A549 (cell line): Measurements from ENCODE around the gene CAMK1. TPM values are rescaled to one million over a fixed set of nuclear protein-coding genes. Genes with fewer than 3 reads are reported as not detected.
A peak's percentile ranks its signal among the peaks of the same experiment; 100 is the strongest.

Source experiments
- ATAC-seq, 2 experiments: fragments of 200-7000 bp in 1 of 2; fragments of >200 bp in 1 of 2; cut with Nextera tagmentation in 1 of 2; cut with Tn5 transposase in 1 of 2; 3 replicates each; pipeline versions ENCODE4 v1.8.0 to v1.9.1; 2018 to 2020; ENCODE audit warnings: mild to moderate bottlenecking in 1 of 2, moderate library complexity in 1 of 2
- CTCF ChIA-PET: fragments of 300-600 bp; sonication (Branson Sonifier 250); formaldehyde crosslinking; extraction: SDS; loops from one replicate; lab custom pipeline; 2021; ENCODE audit warnings: antibody characterized with exemption, inconsistent platforms; lab: Yijun Ruan, JAX
- POLR2A ChIA-PET: fragments of 350-600 bp; formaldehyde crosslinking; extraction: SDS; loops from one replicate; lab custom pipeline; 2021; ENCODE audit warnings: antibody characterized with exemption, inconsistent platforms; lab: Yijun Ruan, JAX
- DNase-seq, 2 experiments: peaks; one replicate each; pipeline versions ENCODE4 v3.0.0 to v3.0.0-alpha.2; 2011 to 2016; ENCODE audit warnings: low read depth in 1 of 2, low spot score in 1 of 2
- FAIRE-seq: peaks from 2 replicates; lab custom pipeline; 2011; peaks lifted over from hg19 to GRCh38; lab: Jason Lieb, UNC
- H3K27ac ChIP-seq, 2 experiments: fragments of >200 bp; sonication (Bioruptor Twin); formaldehyde crosslinking; 3 replicates each; pipeline ENCODE4 v1.5.1; 2016 to 2017
- H3K4me1 ChIP-seq: fragments of >200 bp; sonication (Bioruptor Twin); formaldehyde crosslinking; 3 replicates; pipeline ENCODE4 v1.6.1; 2016
- H3K4me2 ChIP-seq: fragments of >200 bp; sonication (Bioruptor Twin); formaldehyde crosslinking; 3 replicates; pipeline ENCODE4 v1.6.1; 2016
- H3K4me3 ChIP-seq: fragments of >200 bp; sonication (Bioruptor Twin); formaldehyde crosslinking; 3 replicates; pipeline ENCODE4 v1.5.1; 2016
- H3K9me3 ChIP-seq: fragments of >200 bp; sonication (Bioruptor Twin); formaldehyde crosslinking; 3 replicates; pipeline ENCODE4 v1.6.1; 2016
- BHLHE40 ChIP-seq: IDR thresholded peaks from 2 replicates; pipeline ENCODE4 v1.6.1; 2012; ENCODE audit warnings: low read depth, low read length, inconsistent platforms
- CHD2 ChIP-seq: fragments of 150-350 bp; IDR thresholded peaks from 2 replicates; pipeline ENCODE4 v1.6.1; 2014; ENCODE audit warnings: low read length; ENCODE audit not compliant: partially characterized antibody
- CHD4 ChIP-seq: fragments of 200-600 bp; sonication (generic); IDR thresholded peaks from 2 replicates; pipeline ENCODE4 v1.6.1; 2016; ENCODE audit warnings: antibody characterized with exemption, mild to moderate bottlenecking, borderline replicate concordance
- EHMT2 ChIP-seq: fragments of 200-600 bp; sonication (generic); IDR thresholded peaks from 2 replicates; pipeline ENCODE4 v1.6.1; 2016; ENCODE audit warnings: antibody characterized with exemption, low read depth, mild to moderate bottlenecking, moderate library complexity
- EP300 ChIP-seq, 2 experiments: fragments of >200 bp; sonication (Bioruptor Twin); formaldehyde crosslinking; IDR thresholded peaks; 2 replicates in 1 of 2; 3 replicates in 1 of 2; pipeline ENCODE4 v1.6.1; 2016 to 2017
- FOSB ChIP-seq: fragments of 250-450 bp; sonication (Bioruptor Pico); IDR thresholded peaks from 2 replicates; pipeline ENCODE4 v1.5.0; 2020; ENCODE audit warnings: mild to moderate bottlenecking, moderate library complexity
- FOSL2 ChIP-seq, 2 experiments: fragments of 450-650 bp in 1 of 2; fragments of >200 bp in 1 of 2; sonication (Bioruptor Twin) in 1 of 2; formaldehyde crosslinking; IDR thresholded peaks; 2 replicates each; pipeline versions ENCODE4 v1.5.0 to v1.6.1; 2016 to 2020; ENCODE audit warnings: mild to moderate bottlenecking in 1 of 2, moderate library complexity in 1 of 2
- FOXS1 ChIP-seq: fragments of 250-450 bp; sonication (Bioruptor Pico); IDR thresholded peaks from 2 replicates; pipeline ENCODE4 v1.5.0; 2020; ENCODE audit warnings: mild to moderate bottlenecking, moderate library complexity
- GATA3 ChIP-seq: IDR thresholded peaks from 2 replicates; pipeline ENCODE4 v1.6.1; 2012; ENCODE audit warnings: borderline replicate concordance
- HDAC2 ChIP-seq: fragments of 200-600 bp; sonication (generic); IDR thresholded peaks from 2 replicates; pipeline ENCODE4 v1.6.1; 2016
- HEYL ChIP-seq: fragments of 250-450 bp; sonication (Bioruptor Pico); IDR thresholded peaks from 2 replicates; pipeline ENCODE4 v1.8.0; 2021; ENCODE audit warnings: mild to moderate bottlenecking, moderate library complexity
- HOXA7 ChIP-seq: fragments of 250-450 bp; sonication (Bioruptor Pico); IDR thresholded peaks from 2 replicates; pipeline ENCODE4 v1.5.0; 2020; ENCODE audit warnings: mild to moderate bottlenecking, moderate library complexity
- HOXB13 ChIP-seq: fragments of 250-450 bp; sonication (Bioruptor Pico); IDR thresholded peaks from 2 replicates; pipeline ENCODE4 v1.5.0; 2020; ENCODE audit warnings: low read depth, mild to moderate bottlenecking, moderate library complexity
- HOXB5 ChIP-seq: fragments of 250-450 bp; sonication (Bioruptor Pico); IDR thresholded peaks from 2 replicates; pipeline ENCODE4 v1.5.0; 2020; ENCODE audit warnings: mild to moderate bottlenecking, moderate library complexity
- JUN ChIP-seq, 2 experiments: fragments of >200 bp; sonication (Bioruptor Twin); formaldehyde crosslinking; IDR thresholded peaks; 2 replicates in 1 of 2; 3 replicates in 1 of 2; pipeline ENCODE4 v1.6.1; 2016 to 2017
- KDM1A ChIP-seq: fragments of 200-600 bp; sonication (generic); IDR thresholded peaks from 2 replicates; pipeline ENCODE4 v1.6.1; 2016; ENCODE audit warnings: low read depth, mild to moderate bottlenecking
- KDM5A ChIP-seq: fragments of 200-600 bp; sonication (generic); IDR thresholded peaks from 2 replicates; pipeline ENCODE4 v1.6.1; 2016; ENCODE audit warnings: antibody characterized with exemption, mild to moderate bottlenecking
- MAFK ChIP-seq: fragments of 450-650 bp; IDR thresholded peaks from 2 replicates; pipeline ENCODE4 v1.6.1; 2014; ENCODE audit not compliant: partially characterized antibody
- MAZ ChIP-seq: fragments of 150-350 bp; IDR thresholded peaks from 2 replicates; pipeline ENCODE4 v1.6.1; 2014; ENCODE audit warnings: antibody characterized with exemption, low read depth, low read length, borderline replicate concordance
- MYC ChIP-seq: IDR thresholded peaks from 2 replicates; pipeline ENCODE4 v1.6.1; 2012; ENCODE audit warnings: mild to moderate bottlenecking, inconsistent platforms, low read length, improper control_type of control experiment, borderline replicate concordance
- NFE2L2 ChIP-seq: fragments of 150-350 bp; conservative IDR thresholded peaks from 2 replicates; pipeline ENCODE4 v1.6.1; 2014; ENCODE audit warnings: low read length
- NPAS2 ChIP-seq: fragments of 250-450 bp; sonication (Bioruptor Pico); IDR thresholded peaks from 2 replicates; pipeline ENCODE4 v1.8.0; 2022; ENCODE audit warnings: mild to moderate bottlenecking, moderate library complexity, borderline replicate concordance
- POLR2A ChIP-seq: IDR thresholded peaks from 2 replicates; pipeline ENCODE4 v1.6.1; 2012; ENCODE audit warnings: mild to moderate bottlenecking, low read length
- POLR2AphosphoS2 ChIP-seq: conservative IDR thresholded peaks from 2 replicates; pipeline ENCODE4 v1.6.1; 2012; ENCODE audit warnings: low read length, improper control_type of control experiment, inconsistent platforms
- RAD21 ChIP-seq, 2 experiments: fragments of >200 bp in 1 of 2; sonication (Bioruptor Twin) in 1 of 2; formaldehyde crosslinking in 1 of 2; IDR thresholded peaks in 1 of 2; conservative IDR thresholded peaks in 1 of 2; 2 replicates in 1 of 2; 3 replicates in 1 of 2; pipeline ENCODE4 v1.6.1; 2012 to 2018; ENCODE audit warnings: inconsistent platforms in 1 of 2
- RFX5 ChIP-seq: fragments of 450-650 bp; IDR thresholded peaks from 2 replicates; pipeline ENCODE4 v1.7.1; 2014; ENCODE audit warnings: antibody characterized with exemption, mild to moderate bottlenecking, moderate library complexity
- SMC3 ChIP-seq: fragments of >200 bp; sonication (Bioruptor Twin); formaldehyde crosslinking; IDR thresholded peaks from 3 replicates; pipeline ENCODE4 v1.6.1; 2018; ENCODE audit warnings: inconsistent platforms
- SREBF2 ChIP-seq: fragments of 450-650 bp; IDR thresholded peaks from 2 replicates; pipeline ENCODE4 v1.6.1; 2014; ENCODE audit warnings: mild to moderate bottlenecking, moderate library complexity
- TFCP2L1 ChIP-seq: fragments of 250-450 bp; sonication (Bioruptor Pico); IDR thresholded peaks from 2 replicates; pipeline ENCODE4 v1.5.0; 2021; ENCODE audit warnings: mild to moderate bottlenecking
- ZFP36 ChIP-seq: fragments of 450-650 bp; IDR thresholded peaks from 2 replicates; pipeline ENCODE4 v1.6.1; 2014; ENCODE audit warnings: borderline replicate concordance; ENCODE audit not compliant: partially characterized antibody
- ZNF302 ChIP-seq: fragments of 250-450 bp; sonication (Bioruptor Pico); IDR thresholded peaks from 2 replicates; pipeline ENCODE4 v1.9.0; 2021; ENCODE audit warnings: inconsistent platforms, mild to moderate bottlenecking, moderate library complexity
- ZSCAN20 ChIP-seq: fragments of 250-450 bp; sonication (Bioruptor Pico); IDR thresholded peaks from 2 replicates; pipeline ENCODE4 v1.8.0; 2022; ENCODE audit warnings: mild to moderate bottlenecking, moderate library complexity
- WGBS: methylation state at CpG from one replicate; pipeline ENCODE4 v1.1.6; 2017; ENCODE audit errors: missing lambda C conversion rate; 5-methylcytosine and 5-hydroxymethylcytosine counted together
- polyA plus RNA-seq, 4 experiments: library from polyadenylated mRNA; depleted of rRNA in 3 of 4; stranded (reverse); fragments of >200 nt; fragmentation: RNase III in 1 of 4; extraction: RNeasy Plus Mini Kit Qiagen cat#74134 plus additional on column Dnase treatment in 1 of 4; gene quantifications; 2 replicates in 3 of 4; 3 replicates in 1 of 4; pipeline ENCODE4 v1.2.3, GENCODE V29; 2011 to 2017
- TF ChIP-seq, protein P1 (sequence below): IDR thresholded peaks from 2 replicates; pipeline ENCODE4 v1.6.1; 2012; ENCODE audit warnings: low read depth, borderline replicate concordance
- TF ChIP-seq, protein P2 (sequence below): fragments of >200 bp; sonication (Bioruptor Twin); formaldehyde crosslinking; IDR thresholded peaks from 2 replicates; pipeline ENCODE4 v1.6.1; 2016
- TF ChIP-seq, protein P3 (sequence below): fragments of 200-600 bp; sonication (generic); IDR thresholded peaks from 2 replicates; pipeline ENCODE4 v1.6.1; 2016; ENCODE audit warnings: antibody characterized with exemption, mild to moderate bottlenecking, moderate library complexity
- TF ChIP-seq, protein P4 (sequence below): fragments of 450-650 bp; IDR thresholded peaks from 2 replicates; pipeline ENCODE4 v1.6.1; 2014; ENCODE audit warnings: antibody characterized with exemption
- TF ChIP-seq, protein P5 (sequence below): IDR thresholded peaks from 2 replicates; pipeline ENCODE4 v1.6.1; 2012

Gene CAMK1
- polyA plus RNA-seq, 2 of the 4 experiments (the other 2 are of a cell fraction), result 13.5 to 15.6 TPM

DNA sequence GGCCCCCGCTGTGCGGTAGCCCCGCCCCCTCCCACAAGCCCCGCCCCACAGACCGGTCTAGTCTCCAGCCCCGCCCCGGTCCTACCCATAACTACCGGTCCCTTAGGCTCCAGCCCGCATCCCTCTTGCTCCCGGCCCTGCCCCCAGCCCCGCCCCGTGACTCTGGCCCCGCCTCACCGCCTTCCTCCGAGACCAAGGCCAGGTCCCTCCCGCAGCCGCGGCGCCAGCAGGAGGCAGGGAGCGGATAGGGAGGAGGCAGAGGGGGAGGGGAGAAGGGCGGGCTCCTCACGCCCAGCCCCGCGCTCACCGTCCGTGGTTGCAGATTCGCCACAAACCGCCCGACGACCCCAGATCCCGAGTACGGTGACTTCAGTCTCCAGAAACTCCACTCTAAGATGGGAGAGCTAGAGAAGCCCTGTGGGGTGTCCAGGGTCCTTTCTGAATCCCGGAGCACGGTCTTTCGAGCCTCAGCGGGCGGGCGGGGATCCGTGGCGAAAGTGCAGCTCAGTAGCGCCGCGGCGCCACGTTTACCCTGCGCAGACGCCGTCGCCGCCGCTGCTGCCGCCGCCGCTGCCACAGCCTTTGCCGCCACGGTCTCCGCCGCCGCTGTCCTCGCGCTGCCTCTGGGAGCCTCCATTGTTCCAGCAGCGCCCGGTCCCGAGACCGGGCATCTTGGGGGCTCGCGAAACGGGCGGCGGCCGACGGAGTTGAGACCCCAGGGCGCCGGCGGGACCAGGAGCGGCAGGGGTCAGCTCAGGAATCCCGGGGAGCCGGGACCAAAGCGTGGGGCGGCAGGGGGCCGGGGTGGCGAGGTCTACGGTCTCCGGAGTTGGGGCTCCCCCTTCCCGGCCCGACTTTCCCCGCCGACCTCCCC is 38.3 kb downstream of the CAMK1 start, which contains the start of gene BRPF1:
TSS of gene BRPF1 (plus strand) at position 530 of the 874 bp plus-strand sequence. CDS start 2,406 bp downstream, outside the sequence.
- H3K4me2 ChIP-seq, result peak within 1 kb of the TSS; percentile 97
- peak within 1 kb of the TSS; percentile 92 for H3K4me3 ChIP-seq
- H3K4me1 ChIP-seq, result peaks cover 16% of the 10 kb centered on the region
- CTCF ChIA-PET, result interaction anchor here (1.7 to 6.2 kb wide), 7 partner anchors 11 to 228 kb away, joined by 3 to 99 read pairs (median 17); partner anchors contain the start of gene OGG1
- WGBS, result 4% methylated on average over 15 of the region's 88 CpGs
- peak; percentile 94 to 97 for ATAC-seq
- peak within 1 kb of the TSS; percentile 93 to 97 for H3K27ac ChIP-seq
- DNase-seq, result peak; percentile 98 to 99
- POLR2A ChIA-PET, result interaction anchor here (0.8 to 3.3 kb wide), 6 partner anchors 16 to 517 kb away, joined by 3 to 17 read pairs (median 5); partner anchors contain the start of genes ARPC4, OGG1 and TADA3
- no peaks in the 10 kb centered on the region for H3K9me3 ChIP-seq
- FAIRE-seq, result no peak
- TF ChIP-seq ZSCAN20 (CRISPR knock-in tag) (no peak), FOXS1 (no peak), HDAC2 (no peak), HOXA7 (CRISPR knock-in tag) (no peak), POLR2AphosphoS2 (no peak), NFE2L2 (no peak), CHD2 (no peak), MYC (peak; percentile 40; the same call in 1 of the 2 replicates), EHMT2 (no peak), RAD21 (conservative IDR thresholded peaks at IDR 0.05 in 1 of 2, IDR thresholded peaks at IDR 0.05 in 1 of 2) (no peak), KDM5A (no peak), ZFP36 (no peak), HOXB5 (no peak), MAZ (0 out of 2 replicates have a peak, but pooled peaks have one; percentile 40), FOSL2 (IDR thresholded peaks at IDR 0.05) (no peak), FOSL2 (CRISPR knock-in tag; IDR thresholded peaks at IDR 0.05) (peak; percentile 23; the same call in 1 of the 2 replicates), HEYL (CRISPR knock-in tag) (no peak), KDM1A (no peak), TFCP2L1 (CRISPR knock-in tag) (no peak), RFX5 (no peak), JUN (IDR thresholded peaks at IDR 0.05) (peak; percentile 86 to 90), CHD4 (no peak), ZNF302 (CRISPR knock-in tag) (no peak), BHLHE40 (no peak), GATA3 (no peak), FOSB (no peak), SREBF2 (no peak), NPAS2 (CRISPR knock-in tag) (no peak), POLR2A (peak; percentile 63), MAFK (no peak), EP300 (IDR thresholded peaks at IDR 0.05) (no peak), HOXB13 (CRISPR knock-in tag) (no peak), SMC3 (no peak)
- TF ChIP-seq, protein P1, sequence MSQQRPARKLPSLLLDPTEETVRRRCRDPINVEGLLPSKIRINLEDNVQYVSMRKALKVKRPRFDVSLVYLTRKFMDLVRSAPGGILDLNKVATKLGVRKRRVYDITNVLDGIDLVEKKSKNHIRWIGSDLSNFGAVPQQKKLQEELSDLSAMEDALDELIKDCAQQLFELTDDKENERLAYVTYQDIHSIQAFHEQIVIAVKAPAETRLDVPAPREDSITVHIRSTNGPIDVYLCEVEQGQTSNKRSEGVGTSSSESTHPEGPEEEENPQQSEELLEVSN, result peak; percentile 62; the same call in 1 of the 2 replicates
- TF ChIP-seq, protein P2, sequence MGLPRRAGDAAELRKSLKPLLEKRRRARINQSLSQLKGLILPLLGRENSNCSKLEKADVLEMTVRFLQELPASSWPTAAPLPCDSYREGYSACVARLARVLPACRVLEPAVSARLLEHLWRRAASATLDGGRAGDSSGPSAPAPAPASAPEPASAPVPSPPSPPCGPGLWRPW, result no peak
- TF ChIP-seq, protein P3, sequence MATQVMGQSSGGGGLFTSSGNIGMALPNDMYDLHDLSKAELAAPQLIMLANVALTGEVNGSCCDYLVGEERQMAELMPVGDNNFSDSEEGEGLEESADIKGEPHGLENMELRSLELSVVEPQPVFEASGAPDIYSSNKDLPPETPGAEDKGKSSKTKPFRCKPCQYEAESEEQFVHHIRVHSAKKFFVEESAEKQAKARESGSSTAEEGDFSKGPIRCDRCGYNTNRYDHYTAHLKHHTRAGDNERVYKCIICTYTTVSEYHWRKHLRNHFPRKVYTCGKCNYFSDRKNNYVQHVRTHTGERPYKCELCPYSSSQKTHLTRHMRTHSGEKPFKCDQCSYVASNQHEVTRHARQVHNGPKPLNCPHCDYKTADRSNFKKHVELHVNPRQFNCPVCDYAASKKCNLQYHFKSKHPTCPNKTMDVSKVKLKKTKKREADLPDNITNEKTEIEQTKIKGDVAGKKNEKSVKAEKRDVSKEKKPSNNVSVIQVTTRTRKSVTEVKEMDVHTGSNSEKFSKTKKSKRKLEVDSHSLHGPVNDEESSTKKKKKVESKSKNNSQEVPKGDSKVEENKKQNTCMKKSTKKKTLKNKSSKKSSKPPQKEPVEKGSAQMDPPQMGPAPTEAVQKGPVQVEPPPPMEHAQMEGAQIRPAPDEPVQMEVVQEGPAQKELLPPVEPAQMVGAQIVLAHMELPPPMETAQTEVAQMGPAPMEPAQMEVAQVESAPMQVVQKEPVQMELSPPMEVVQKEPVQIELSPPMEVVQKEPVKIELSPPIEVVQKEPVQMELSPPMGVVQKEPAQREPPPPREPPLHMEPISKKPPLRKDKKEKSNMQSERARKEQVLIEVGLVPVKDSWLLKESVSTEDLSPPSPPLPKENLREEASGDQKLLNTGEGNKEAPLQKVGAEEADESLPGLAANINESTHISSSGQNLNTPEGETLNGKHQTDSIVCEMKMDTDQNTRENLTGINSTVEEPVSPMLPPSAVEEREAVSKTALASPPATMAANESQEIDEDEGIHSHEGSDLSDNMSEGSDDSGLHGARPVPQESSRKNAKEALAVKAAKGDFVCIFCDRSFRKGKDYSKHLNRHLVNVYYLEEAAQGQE, result no peak
- TF ChIP-seq, protein P4, sequence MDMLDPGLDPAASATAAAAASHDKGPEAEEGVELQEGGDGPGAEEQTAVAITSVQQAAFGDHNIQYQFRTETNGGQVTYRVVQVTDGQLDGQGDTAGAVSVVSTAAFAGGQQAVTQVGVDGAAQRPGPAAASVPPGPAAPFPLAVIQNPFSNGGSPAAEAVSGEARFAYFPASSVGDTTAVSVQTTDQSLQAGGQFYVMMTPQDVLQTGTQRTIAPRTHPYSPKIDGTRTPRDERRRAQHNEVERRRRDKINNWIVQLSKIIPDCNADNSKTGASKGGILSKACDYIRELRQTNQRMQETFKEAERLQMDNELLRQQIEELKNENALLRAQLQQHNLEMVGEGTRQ, result no peak
- TF ChIP-seq, protein P5, sequence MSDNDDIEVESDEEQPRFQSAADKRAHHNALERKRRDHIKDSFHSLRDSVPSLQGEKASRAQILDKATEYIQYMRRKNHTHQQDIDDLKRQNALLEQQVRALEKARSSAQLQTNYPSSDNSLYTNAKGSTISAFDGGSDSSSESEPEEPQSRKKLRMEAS, result peak; percentile 82
